Measurements from ENCODE around the gene SPTLC2.

- no peak for TF ChIP-seq CTCF (IDR thresholded peaks at IDR 0.05)
- no peak for TF ChIP-seq EP300 (IDR thresholded peaks at IDR 0.05)
- no peak for TF ChIP-seq POLR2A (IDR thresholded peaks at IDR 0.05)
- no peak for TF ChIP-seq POLR2AphosphoS5 (IDR thresholded peaks at IDR 0.05)
Observed at GRCh38 chr14:77565289-77565993, 51.0 kb downstream of the SPTLC2 start.

All from gastroesophageal sphincter (tissue), 3 donors.